GM12878 (cell line): ENCODE results near the gene GJB6. TPM values are rescaled to one million over a fixed set of nuclear protein-coding genes. Genes with fewer than 3 reads are reported as not detected.

ENCODE experiments used
- ATAC-seq: fragments of 200-7000 bp; cut with Tn5 transposase; 3 replicates; pipeline ENCODE4 v1.9.1; 2020; ENCODE audit warnings: mild to moderate bottlenecking, moderate library complexity
- BruUV-seq: library from RNA; stranded (reverse); fragments of 400-500 nt; replicated peaks from 2 replicates; lab custom pipeline; 2021; lab: Mats Ljungman, UMichigan
- CTCF ChIA-PET: fragments of 300-600 bp; sonication (Branson Sonifier 250); formaldehyde crosslinking; extraction: SDS; loops from one replicate; lab custom pipeline; 2021; ENCODE audit warnings: inconsistent platforms; lab: Yijun Ruan, JAX
- POLR2A ChIA-PET: fragments of 350-600 bp; formaldehyde crosslinking; extraction: SDS; loops from one replicate; lab custom pipeline; 2021; ENCODE audit warnings: inconsistent platforms; lab: Charles Lee
- RAD21 ChIA-PET: fragments of 300-600 bp; sonication (Branson Sonifier 250); formaldehyde crosslinking; loops from one replicate; lab custom pipeline; 2023; ENCODE audit warnings: antibody characterized with exemption; ENCODE audit not compliant: unreplicated experiment; lab: Charles Lee
- SMC1A ChIA-PET: fragments of 300-600 bp; sonication (Branson Sonifier 250); formaldehyde crosslinking; loops from one replicate; lab custom pipeline; 2023; ENCODE audit not compliant: unreplicated experiment, uncharacterized antibody; lab: Charles Lee
- DNase-seq: peaks from one replicate; pipeline ENCODE4 v3.0.0-alpha.2; 2011; ENCODE audit warnings: low read depth, low spot score
- FAIRE-seq: peaks from 3 replicates; lab custom pipeline; 2011; peaks lifted over from hg19 to GRCh38; lab: Jason Lieb, UNC
- H2AFZ ChIP-seq: 2 replicates; pipeline ENCODE4 v1.6.0; 2011; ENCODE audit warnings: low read depth, low read length, control low read depth; ENCODE audit not compliant: control insufficient read depth
- H3K27ac ChIP-seq: 2 replicates; pipeline ENCODE4 v1.5.1; 2011; ENCODE audit warnings: control low read depth; ENCODE audit not compliant: control insufficient read depth, insufficient read depth
- H3K27me3 ChIP-seq, 2 experiments: replicated peaks in 1 of 2; 2 replicates each; pipeline versions ENCODE4 v1.6.0 to v1.6.1; 2011; ENCODE audit warnings: low read length in 1 of 2; ENCODE audit not compliant: control insufficient read depth in 2 of 2, insufficient read depth in 2 of 2
- H3K36me3 ChIP-seq, 2 experiments: 2 replicates each; pipeline ENCODE4 v1.5.1; 2011; ENCODE audit warnings: low read length in 1 of 2; ENCODE audit not compliant: control insufficient read depth in 2 of 2, insufficient read depth in 2 of 2
- H3K4me1 ChIP-seq: 2 replicates; pipeline ENCODE4 v1.6.1; 2011; ENCODE audit warnings: mild to moderate bottlenecking, low read length, moderate library complexity, mixed read lengths; ENCODE audit not compliant: control insufficient read depth, insufficient read depth
- H3K4me2 ChIP-seq: 2 replicates; pipeline ENCODE4 v1.6.0; 2011; ENCODE audit warnings: control low read depth; ENCODE audit not compliant: control insufficient read depth, insufficient read depth
- H3K4me3 ChIP-seq: fragments of 200-600 bp; sonication (generic); 2 replicates; pipeline ENCODE4 v1.5.1; 2016
- H3K79me2 ChIP-seq: 2 replicates; pipeline ENCODE4 v1.6.0; 2011; ENCODE audit warnings: low read length; ENCODE audit not compliant: control insufficient read depth, insufficient read depth
- H3K9ac ChIP-seq: 2 replicates; pipeline ENCODE4 v1.8.0; 2011; ENCODE audit warnings: low read length, control low read depth, mixed read lengths; ENCODE audit not compliant: control insufficient read depth, insufficient read depth
- H3K9me3 ChIP-seq: replicated peaks from 3 replicates; pipeline ENCODE4 v1.5.1; 2011; ENCODE audit warnings: mild to moderate bottlenecking, low read length; ENCODE audit not compliant: control insufficient read depth, insufficient read depth
- H4K20me1 ChIP-seq: 2 replicates; pipeline ENCODE4 v1.6.0; 2011; ENCODE audit not compliant: control insufficient read depth, insufficient read depth
- BRCA1 ChIP-seq: IDR thresholded peaks from 2 replicates; pipeline ENCODE4 v1.6.1; 2011; ENCODE audit warnings: low read depth, low read length, improper control_type of control experiment
- CBX3 ChIP-seq: fragments of 200-600 bp; sonication (generic); IDR thresholded peaks from 2 replicates; pipeline ENCODE4 v1.6.1; 2016; ENCODE audit warnings: low read depth, borderline replicate concordance
- EED ChIP-seq: sonication (generic); IDR thresholded peaks from 2 replicates; pipeline ENCODE4 v1.6.1; 2016; ENCODE audit warnings: antibody characterized with exemption, low read depth
- ETV6 ChIP-seq, 2 experiments: fragments of 450-650 bp in 1 of 2; IDR thresholded peaks in 1 of 2; conservative IDR thresholded peaks in 1 of 2; 2 replicates each; pipeline ENCODE4 v1.6.1; 2014; ENCODE audit warnings: antibody characterized with exemption in 1 of 2, borderline replicate concordance in 1 of 2, low read depth in 1 of 2, mild to moderate bottlenecking in 1 of 2, moderate library complexity in 1 of 2
- IKZF2 ChIP-seq, 2 experiments: fragments of 450-650 bp; IDR thresholded peaks; 2 replicates each; pipeline ENCODE4 v1.6.1; 2017; ENCODE audit warnings: mild to moderate bottlenecking in 2 of 2, moderate library complexity in 2 of 2
- LARP7 ChIP-seq: fragments of 450-650 bp; IDR thresholded peaks from 2 replicates; pipeline ENCODE4 v1.6.1; 2017; ENCODE audit warnings: mild to moderate bottlenecking
- NR2C2 ChIP-seq: IDR thresholded peaks from 2 replicates; pipeline ENCODE4 v1.6.1; 2011; ENCODE audit warnings: borderline replicate concordance, low read depth; ENCODE audit not compliant: control insufficient read depth, insufficient read length
- RBBP5 ChIP-seq: fragments of 200-600 bp; sonication (generic); conservative IDR thresholded peaks from 2 replicates; pipeline ENCODE4 v1.6.1; 2016
- SIX5 ChIP-seq: IDR thresholded peaks from 2 replicates; pipeline ENCODE4 v1.6.1; 2011; ENCODE audit warnings: mild to moderate bottlenecking, low read depth, low read length, moderate library complexity; ENCODE audit not compliant: severe bottlenecking
- SP1 ChIP-seq: IDR thresholded peaks from one replicate; pipeline ENCODE4 v1.6.1; 2011; ENCODE audit warnings: low read depth, low read length
- WGBS: methylation state at CpG from one replicate; pipeline ENCODE4 v1.1.6; 2016; ENCODE audit warnings: low lambda C conversion rate; ENCODE audit not compliant: insufficient replicate concordance, insufficient coverage; ENCODE audit errors: missing lambda C conversion rate; 5-methylcytosine and 5-hydroxymethylcytosine counted together
- in situ Hi-C: fragments of 300-500 bp; cut with MboI; formaldehyde crosslinking; loops from 9 replicates; pipeline ENCODE4 v1.14.3; 2018; ENCODE audit warnings: mixed read lengths
- intact Hi-C: fragments of 100-400 bp; cut with micrococcal nuclease; formaldehyde crosslinking; loops from one replicate; pipeline ENCODE4 v1.14.2; 2022; ENCODE audit not compliant: unreplicated experiment
- polyA plus RNA-seq, 11 experiments: library from polyadenylated mRNA; depleted of rRNA in 4 of 11; unstranded in 6 of 11; stranded (reverse) in 5 of 11; fragments of >200 nt; fragmentation: Nextera tagmentation in 4 of 11; fragmentation: Illumina TruSeq in 1 of 11; extraction: Ambion mirVana in 4 of 11; extraction: Trizol in 1 of 11; gene quantifications; 1 replicate in 1 of 11; 2 replicates in 10 of 11; pipeline versions ENCODE4 v1.2.1 to v1.2.3, GENCODE V29; 2011 to 2016; ENCODE audit warnings: inconsistent platforms in 2 of 11, missing spikeins in 2 of 11, low read depth in 1 of 11
- total RNA-seq, 4 experiments: library from RNA; depleted of rRNA in 3 of 4; stranded (reverse); fragments of >200 nt in 3 of 4; fragmentation: Illumina TruSeq in 1 of 4; extraction: Trizol in 1 of 4; gene quantifications; 2 replicates each; pipeline versions ENCODE4 v1.2.1 to v1.2.3, GENCODE V29; 2013 to 2021
- TF ChIP-seq, protein P1 (sequence below): fragments of 150-350 bp; IDR thresholded peaks from 2 replicates; pipeline ENCODE4 v1.6.1; 2016; ENCODE audit warnings: low read depth, low read length
- TF ChIP-seq, protein P2 (sequence below): fragments of 450-650 bp; formaldehyde crosslinking; IDR thresholded peaks from 2 replicates; pipeline ENCODE4 v1.4.0; 2020; ENCODE audit warnings: mild to moderate bottlenecking, moderate library complexity
- TF ChIP-seq, protein P3 (sequence below): fragments of 450-650 bp; IDR thresholded peaks from 2 replicates; pipeline ENCODE4 v1.6.1; 2016; ENCODE audit warnings: mild to moderate bottlenecking, moderate library complexity, borderline replicate concordance

Gene GJB6
- total and polyA plus RNA-seq, 10 of the 15 experiments (the other 5 are each of a cell fraction or from before 2014, with no cell fraction given), result 0.03 TPM; not detected in 9

DNA sequence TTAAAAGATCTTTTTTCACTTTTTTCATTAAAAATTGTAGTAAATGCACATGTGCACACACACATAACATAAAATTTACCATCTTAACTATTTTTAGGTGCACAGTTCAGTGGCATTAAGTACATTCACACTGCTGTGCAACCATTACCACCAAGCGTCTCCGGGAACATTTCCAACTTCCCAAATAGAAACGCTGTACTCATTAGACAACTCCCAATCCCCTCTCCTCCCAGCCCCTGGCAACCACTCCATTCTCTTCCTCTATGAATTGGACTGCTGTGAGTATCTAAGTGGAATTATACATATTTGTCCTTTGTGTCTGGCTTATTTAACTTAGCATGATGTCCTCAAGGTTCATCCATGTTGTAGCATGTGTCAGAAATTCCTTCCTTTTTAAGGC, 50.9 kb downstream of the GJB6 start:
- POLR2A ChIA-PET, result interaction anchor here (0.6 kb wide), 1 partner anchor 320 kb away, joined by 3 read pairs; no protein-coding TSS in a partner anchor
- no peaks in the 10 kb centered on the region for H4K20me1 ChIP-seq
- H3K4me1 ChIP-seq, result no peaks in the 10 kb centered on the region
- H3K79me2 ChIP-seq, result no peaks in the 10 kb centered on the region
- in situ Hi-C loops (loop anchor here (5.0 to 25.0 kb wide), 2 partner anchors 656 to 741 kb away; no protein-coding TSS in a partner anchor), intact Hi-C loops (no loop called here)
- no peaks in the 10 kb centered on the region for H3K36me3 ChIP-seq
- no peak for DNase-seq
- CTCF ChIA-PET, result interaction anchor here (0.7 to 9.6 kb wide), 3 partner anchors 15 to 307 kb away, joined by 3 to 67 read pairs (median 13); no protein-coding TSS in a partner anchor
- H3K27me3 ChIP-seq, result no peaks in the 10 kb centered on the region
- H3K4me3 ChIP-seq, result no peak overlapping the region
- WGBS, result 82% methylated on average over 3 of the region's 3 CpGs
- ATAC-seq, result no peak
- SMC1A ChIA-PET, result interaction anchor here (0.9 kb wide), 1 partner anchor 306 kb away, joined by 3 read pairs; no protein-coding TSS in a partner anchor
- no peak overlapping the region for H3K27ac ChIP-seq
- no peak overlapping the region for H3K9ac ChIP-seq
- BruUV-seq, result no TSS peak
- H2AFZ ChIP-seq, result no peak overlapping the region
- H3K9me3 ChIP-seq, result no peaks in the 10 kb centered on the region
- RAD21 ChIA-PET, result no interaction called here
- no peak overlapping the region for H3K4me2 ChIP-seq
- no peak for FAIRE-seq
- TF ChIP-seq, protein P1, sequence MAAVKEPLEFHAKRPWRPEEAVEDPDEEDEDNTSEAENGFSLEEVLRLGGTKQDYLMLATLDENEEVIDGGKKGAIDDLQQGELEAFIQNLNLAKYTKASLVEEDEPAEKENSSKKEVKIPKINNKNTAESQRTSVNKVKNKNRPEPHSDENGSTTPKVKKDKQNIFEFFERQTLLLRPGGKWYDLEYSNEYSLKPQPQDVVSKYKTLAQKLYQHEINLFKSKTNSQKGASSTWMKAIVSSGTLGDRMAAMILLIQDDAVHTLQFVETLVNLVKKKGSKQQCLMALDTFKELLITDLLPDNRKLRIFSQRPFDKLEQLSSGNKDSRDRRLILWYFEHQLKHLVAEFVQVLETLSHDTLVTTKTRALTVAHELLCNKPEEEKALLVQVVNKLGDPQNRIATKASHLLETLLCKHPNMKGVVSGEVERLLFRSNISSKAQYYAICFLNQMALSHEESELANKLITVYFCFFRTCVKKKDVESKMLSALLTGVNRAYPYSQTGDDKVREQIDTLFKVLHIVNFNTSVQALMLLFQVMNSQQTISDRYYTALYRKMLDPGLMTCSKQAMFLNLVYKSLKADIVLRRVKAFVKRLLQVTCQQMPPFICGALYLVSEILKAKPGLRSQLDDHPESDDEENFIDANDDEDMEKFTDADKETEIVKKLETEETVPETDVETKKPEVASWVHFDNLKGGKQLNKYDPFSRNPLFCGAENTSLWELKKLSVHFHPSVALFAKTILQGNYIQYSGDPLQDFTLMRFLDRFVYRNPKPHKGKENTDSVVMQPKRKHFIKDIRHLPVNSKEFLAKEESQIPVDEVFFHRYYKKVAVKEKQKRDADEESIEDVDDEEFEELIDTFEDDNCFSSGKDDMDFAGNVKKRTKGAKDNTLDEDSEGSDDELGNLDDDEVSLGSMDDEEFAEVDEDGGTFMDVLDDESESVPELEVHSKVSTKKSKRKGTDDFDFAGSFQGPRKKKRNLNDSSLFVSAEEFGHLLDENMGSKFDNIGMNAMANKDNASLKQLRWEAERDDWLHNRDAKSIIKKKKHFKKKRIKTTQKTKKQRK, result no peak
- TF ChIP-seq LARP7 (no peak), BRCA1 (no peak), ETV6 (conservative IDR thresholded peaks at IDR 0.05 in 1 of 2, IDR thresholded peaks at IDR 0.05 in 1 of 2; ENCODE audit: borderline replicate concordance in 1 of 2, low read depth in 1 of 2) (no peak), CBX3 (no peak), NR2C2 (no peak), IKZF2 (IDR thresholded peaks at IDR 0.05) (no peak), SIX5 (no peak), SP1 (no peak), EED (no peak), RBBP5 (no peak)
- TF ChIP-seq, protein P2, sequence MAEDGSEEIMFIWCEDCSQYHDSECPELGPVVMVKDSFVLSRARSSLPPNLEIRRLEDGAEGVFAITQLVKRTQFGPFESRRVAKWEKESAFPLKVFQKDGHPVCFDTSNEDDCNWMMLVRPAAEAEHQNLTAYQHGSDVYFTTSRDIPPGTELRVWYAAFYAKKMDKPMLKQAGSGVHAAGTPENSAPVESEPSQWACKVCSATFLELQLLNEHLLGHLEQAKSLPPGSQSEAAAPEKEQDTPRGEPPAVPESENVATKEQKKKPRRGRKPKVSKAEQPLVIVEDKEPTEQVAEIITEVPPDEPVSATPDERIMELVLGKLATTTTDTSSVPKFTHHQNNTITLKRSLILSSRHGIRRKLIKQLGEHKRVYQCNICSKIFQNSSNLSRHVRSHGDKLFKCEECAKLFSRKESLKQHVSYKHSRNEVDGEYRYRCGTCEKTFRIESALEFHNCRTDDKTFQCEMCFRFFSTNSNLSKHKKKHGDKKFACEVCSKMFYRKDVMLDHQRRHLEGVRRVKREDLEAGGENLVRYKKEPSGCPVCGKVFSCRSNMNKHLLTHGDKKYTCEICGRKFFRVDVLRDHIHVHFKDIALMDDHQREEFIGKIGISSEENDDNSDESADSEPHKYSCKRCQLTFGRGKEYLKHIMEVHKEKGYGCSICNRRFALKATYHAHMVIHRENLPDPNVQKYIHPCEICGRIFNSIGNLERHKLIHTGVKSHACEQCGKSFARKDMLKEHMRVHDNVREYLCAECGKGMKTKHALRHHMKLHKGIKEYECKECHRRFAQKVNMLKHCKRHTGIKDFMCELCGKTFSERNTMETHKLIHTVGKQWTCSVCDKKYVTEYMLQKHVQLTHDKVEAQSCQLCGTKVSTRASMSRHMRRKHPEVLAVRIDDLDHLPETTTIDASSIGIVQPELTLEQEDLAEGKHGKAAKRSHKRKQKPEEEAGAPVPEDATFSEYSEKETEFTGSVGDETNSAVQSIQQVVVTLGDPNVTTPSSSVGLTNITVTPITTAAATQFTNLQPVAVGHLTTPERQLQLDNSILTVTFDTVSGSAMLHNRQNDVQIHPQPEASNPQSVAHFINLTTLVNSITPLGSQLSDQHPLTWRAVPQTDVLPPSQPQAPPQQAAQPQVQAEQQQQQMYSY (CRISPR knock-in tag), result no peak
- TF ChIP-seq, protein P3, sequence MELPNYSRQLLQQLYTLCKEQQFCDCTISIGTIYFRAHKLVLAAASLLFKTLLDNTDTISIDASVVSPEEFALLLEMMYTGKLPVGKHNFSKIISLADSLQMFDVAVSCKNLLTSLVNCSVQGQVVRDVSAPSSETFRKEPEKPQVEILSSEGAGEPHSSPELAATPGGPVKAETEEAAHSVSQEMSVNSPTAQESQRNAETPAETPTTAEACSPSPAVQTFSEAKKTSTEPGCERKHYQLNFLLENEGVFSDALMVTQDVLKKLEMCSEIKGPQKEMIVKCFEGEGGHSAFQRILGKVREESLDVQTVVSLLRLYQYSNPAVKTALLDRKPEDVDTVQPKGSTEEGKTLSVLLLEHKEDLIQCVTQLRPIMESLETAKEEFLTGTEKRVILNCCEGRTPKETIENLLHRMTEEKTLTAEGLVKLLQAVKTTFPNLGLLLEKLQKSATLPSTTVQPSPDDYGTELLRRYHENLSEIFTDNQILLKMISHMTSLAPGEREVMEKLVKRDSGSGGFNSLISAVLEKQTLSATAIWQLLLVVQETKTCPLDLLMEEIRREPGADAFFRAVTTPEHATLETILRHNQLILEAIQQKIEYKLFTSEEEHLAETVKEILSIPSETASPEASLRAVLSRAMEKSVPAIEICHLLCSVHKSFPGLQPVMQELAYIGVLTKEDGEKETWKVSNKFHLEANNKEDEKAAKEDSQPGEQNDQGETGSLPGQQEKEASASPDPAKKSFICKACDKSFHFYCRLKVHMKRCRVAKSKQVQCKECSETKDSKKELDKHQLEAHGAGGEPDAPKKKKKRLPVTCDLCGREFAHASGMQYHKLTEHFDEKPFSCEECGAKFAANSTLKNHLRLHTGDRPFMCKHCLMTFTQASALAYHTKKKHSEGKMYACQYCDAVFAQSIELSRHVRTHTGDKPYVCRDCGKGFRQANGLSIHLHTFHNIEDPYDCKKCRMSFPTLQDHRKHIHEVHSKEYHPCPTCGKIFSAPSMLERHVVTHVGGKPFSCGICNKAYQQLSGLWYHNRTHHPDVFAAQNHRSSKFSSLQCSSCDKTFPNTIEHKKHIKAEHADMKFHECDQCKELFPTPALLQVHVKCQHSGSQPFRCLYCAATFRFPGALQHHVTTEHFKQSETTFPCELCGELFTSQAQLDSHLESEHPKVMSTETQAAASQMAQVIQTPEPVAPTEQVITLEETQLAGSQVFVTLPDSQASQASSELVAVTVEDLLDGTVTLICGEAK, result no peak
